ENCODE results near the gene CCNL1. TPM values are rescaled to one million over a fixed set of nuclear protein-coding genes. Genes with fewer than 3 reads are reported as not detected.

Gene CCNL1
- total RNA-seq, 1 donor from 2014 or later = 222 TPM

- no peak for TF ChIP-seq CTCF (IDR thresholded peaks at IDR 0.05)
- Mint-ChIP-seq H3K4me3 (no peak overlapping the region), H3K27ac (no peak overlapping the region), H3K36me3 (ENCODE audit: low read depth) (no peaks in the 10 kb centered on the region), H3K27me3 (no peaks in the 10 kb centered on the region), H3K9me3 (no peaks in the 10 kb centered on the region), H3K4me1 (peaks cover 23% of the 10 kb centered on the region)
- DNase-seq (no peak), ATAC-seq (ENCODE audit: low read depth) (no peak)
- ChIA-PET CTCF (interaction anchor here (1.5 kb wide), 1 partner anchor 44 kb away, joined by 4 read pairs; no protein-coding TSS in a partner anchor), POLR2A (interaction anchor here (0.9 kb wide), 1 partner anchor 41 kb away, joined by 5 read pairs; no protein-coding TSS in a partner anchor)
- intact Hi-C loops (cut with micrococcal nuclease) = loop anchor here (1.0 to 2.0 kb wide), 2 partner anchors 25 to 41 kb away; no protein-coding TSS in a partner anchor
Measured at GRCh38 chr3:157129803-157130466, 30.0 kb downstream of the CCNL1 start.

- CTCF ChIA-PET = interaction anchor here (0.6 to 1.5 kb wide), 2 partner anchors 43 to 458 kb away, joined by 3 to 4 read pairs; no protein-coding TSS in a partner anchor
- Mint-ChIP-seq H3K4me3 (no peak overlapping the region), H3K4me1 (peaks cover 23% of the 10 kb centered on the region), H3K9me3 (no peaks in the 10 kb centered on the region), H3K27me3 (no peaks in the 10 kb centered on the region), H3K36me3 (ENCODE audit: low read depth) (no peaks in the 10 kb centered on the region), H3K27ac (no peak overlapping the region)
- DNase-seq = no peak
- ATAC-seq (ENCODE audit: low read depth) = no peak
- TF ChIP-seq CTCF (IDR thresholded peaks at IDR 0.05) = no peak
- intact Hi-C loops (cut with micrococcal nuclease) = no loop called here
- POLR2A ChIA-PET = interaction anchor here (0.6 to 1.6 kb wide), 2 partner anchors 19 to 40 kb away, joined by 5 read pairs; no protein-coding TSS in a partner anchor
Measured at GRCh38 chr3:157128771-157129681, 30.9 kb downstream of the CCNL1 start.

- Mint-ChIP-seq H3K36me3 (ENCODE audit: low read depth) (no peaks in the 10 kb centered on the region), H3K27ac (no peak overlapping the region), H3K4me1 (peaks cover 23% of the 10 kb centered on the region), H3K9me3 (no peaks in the 10 kb centered on the region), H3K27me3 (no peaks in the 10 kb centered on the region), H3K4me3 (no peak overlapping the region)
- POLR2A ChIA-PET = interaction anchor here (0.6 to 1.6 kb wide), 2 partner anchors 18 to 39 kb away, joined by 5 read pairs; no protein-coding TSS in a partner anchor
- no peak for TF ChIP-seq CTCF (IDR thresholded peaks at IDR 0.05)
- DNase-seq = no peak
- intact Hi-C loops (cut with micrococcal nuclease) = no loop called here
- CTCF ChIA-PET = interaction anchor here (0.6 to 2.2 kb wide), 4 partner anchors 9 to 900 kb away, joined by 3 to 10 read pairs (median 4); no protein-coding TSS in a partner anchor
- peak; percentile 50 for ATAC-seq (ENCODE audit: low read depth)
Measured at GRCh38 chr3:157127831-157128767, 31.8 kb downstream of the CCNL1 start.

- Mint-ChIP-seq H3K27ac (no peak overlapping the region), H3K36me3 (ENCODE audit: low read depth) (no peaks in the 10 kb centered on the region), H3K4me3 (no peak overlapping the region), H3K9me3 (no peaks in the 10 kb centered on the region), H3K4me1 (peaks cover 23% of the 10 kb centered on the region), H3K27me3 (no peaks in the 10 kb centered on the region)
- CTCF ChIA-PET = interaction anchor here (0.8 to 2.2 kb wide), 3 partner anchors 10 to 619 kb away, joined by 3 to 10 read pairs (median 5); no protein-coding TSS in a partner anchor
- POLR2A ChIA-PET = interaction anchor here (1.6 kb wide), 1 partner anchor 39 kb away, joined by 5 read pairs; no protein-coding TSS in a partner anchor
- ATAC-seq (ENCODE audit: low read depth) (no peak), DNase-seq (no peak)
- TF ChIP-seq CTCF (IDR thresholded peaks at IDR 0.05) = no peak
- intact Hi-C loops (cut with micrococcal nuclease) = no loop called here
Measured at GRCh38 chr3:157127268-157127667, 32.7 kb downstream of the CCNL1 start.
